NCI-H2171 treated with DMSO at 0.1 percent for 48 hours (cell line): ENCODE measurements around the gene MAGEB17.
"Not testable (repeated sequence)": the region's sequence is repeated elsewhere in the genome, so short reads cannot be mapped to it uniquely, and the experiment has no call there.

Experiments used
- DNase-seq: peaks from one replicate; lab custom pipeline; 2025; lab: John Stamatoyannopoulos, UW

MAGEB17 gene

DNA sequence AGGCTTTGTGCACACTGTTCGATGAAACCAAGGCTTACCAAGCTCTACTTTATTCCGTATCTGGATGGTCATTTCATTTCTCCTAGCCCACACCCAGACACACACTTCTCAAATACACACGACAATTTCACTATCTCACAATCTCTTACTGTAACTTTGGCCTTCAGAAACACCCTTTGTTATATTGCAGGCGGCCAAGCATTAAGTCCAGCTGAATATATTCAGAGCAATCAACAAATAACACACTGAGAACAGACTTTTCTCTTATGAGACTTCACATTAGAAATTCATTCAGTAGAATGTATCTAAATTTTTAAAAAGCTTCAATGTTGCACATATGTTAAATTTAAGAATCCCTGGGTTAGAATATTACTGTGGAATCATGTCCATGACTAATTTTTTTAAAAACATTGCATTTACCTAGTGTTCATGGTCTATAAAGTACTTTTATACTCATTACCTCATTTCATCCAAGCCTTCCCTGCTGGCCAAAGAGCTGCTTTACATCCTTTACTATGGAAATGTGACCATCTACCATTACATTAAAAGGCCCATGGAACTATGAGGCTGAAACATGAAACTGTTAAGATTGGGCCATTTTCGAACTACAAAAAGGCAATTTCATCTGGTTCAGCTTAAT, 10.5 kb upstream of the MAGEB17 start:
- no peak for DNase-seq

- DNase-seq = no peak
These were observed 6.6 kb upstream of the MAGEB17 start for GRCh38 chrX:16160729-16161128.

GRCh38 chrX:16161173-16161572, 6.1 kb upstream of the MAGEB17 start:
- DNase-seq = not testable (repeated sequence)

DNA sequence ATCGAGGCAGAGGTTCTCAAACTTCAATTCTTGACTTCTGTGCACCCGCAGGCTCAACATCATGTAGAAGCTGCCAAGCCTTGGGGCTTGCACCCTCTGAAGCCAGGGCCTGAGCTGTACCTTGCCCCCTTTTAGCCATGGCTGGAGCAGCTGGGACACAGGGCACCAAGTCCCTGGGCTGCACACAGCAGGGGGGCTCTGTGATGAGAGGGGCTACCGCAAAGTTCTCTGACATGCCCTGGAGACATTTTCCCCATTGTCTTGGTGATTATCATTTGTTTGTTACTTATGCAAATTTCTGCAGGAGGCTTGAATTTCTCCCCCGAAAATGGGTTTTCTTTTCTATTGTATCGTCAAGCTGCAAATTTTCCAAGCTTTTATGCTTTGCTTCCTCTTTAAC, 4.9 kb upstream of the MAGEB17 start:
- no peak for DNase-seq

GRCh38 chrX:16164748-16165147, 2.5 kb upstream of the MAGEB17 start:
- DNase-seq = no peak

GRCh38 chrX:16171039-16171438, 3.8 kb downstream of the MAGEB17 start:
- DNase-seq = no peak

DNA sequence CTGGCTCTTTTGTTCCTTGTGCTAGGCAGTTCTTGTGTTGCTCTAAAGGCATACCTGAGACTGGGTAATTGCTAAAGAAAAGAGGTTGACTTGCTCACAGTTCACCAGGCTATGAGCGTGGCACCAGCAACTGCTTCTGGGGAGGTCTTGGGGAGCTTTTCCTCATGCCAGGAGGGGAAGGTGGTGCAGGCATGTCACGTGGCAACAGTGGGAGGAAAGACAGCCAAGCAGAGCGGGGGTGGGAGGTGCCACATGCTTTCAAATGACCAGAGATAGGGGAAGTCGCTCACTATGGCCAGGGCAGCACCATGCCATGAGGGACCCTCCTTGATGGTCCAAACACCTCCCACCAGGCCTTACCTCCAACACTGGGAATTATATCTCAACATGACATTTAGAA, 4.7 kb downstream of the MAGEB17 start:
- no peak for DNase-seq

GRCh38 chrX:16172391-16172790, 5.1 kb downstream of the MAGEB17 start:
- DNase-seq = no peak

GRCh38 chrX:16175329-16176061, 8.2 kb downstream of the MAGEB17 start:
- no peak for DNase-seq

GRCh38 chrX:16177260-16177659, 10.0 kb downstream of the MAGEB17 start:
- DNase-seq = no peak

GRCh38 chrX:16183843-16184242, 16.6 kb downstream of the MAGEB17 start:
- not testable (repeated sequence) for DNase-seq

DNA sequence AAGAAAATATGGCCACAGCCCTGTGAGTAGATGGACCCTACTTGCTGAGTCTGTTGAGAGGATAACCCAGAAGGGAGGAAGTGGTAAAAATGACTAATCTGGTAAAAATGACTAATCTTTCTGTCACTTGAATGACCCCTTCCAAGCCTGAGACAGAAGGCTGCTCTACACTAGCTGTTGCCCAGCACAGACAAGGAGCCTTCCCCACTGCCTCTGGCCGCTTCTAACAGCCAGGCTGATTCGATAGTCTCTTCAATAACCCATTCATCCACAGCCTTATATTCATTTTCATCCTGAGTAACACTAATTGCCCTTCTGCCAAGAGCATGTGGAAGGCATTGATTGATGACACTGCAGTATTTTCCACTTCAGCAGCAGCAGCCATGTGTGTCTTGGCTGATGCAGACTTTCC, 18.4 kb downstream of the MAGEB17 start:
- DNase-seq = no peak

DNA sequence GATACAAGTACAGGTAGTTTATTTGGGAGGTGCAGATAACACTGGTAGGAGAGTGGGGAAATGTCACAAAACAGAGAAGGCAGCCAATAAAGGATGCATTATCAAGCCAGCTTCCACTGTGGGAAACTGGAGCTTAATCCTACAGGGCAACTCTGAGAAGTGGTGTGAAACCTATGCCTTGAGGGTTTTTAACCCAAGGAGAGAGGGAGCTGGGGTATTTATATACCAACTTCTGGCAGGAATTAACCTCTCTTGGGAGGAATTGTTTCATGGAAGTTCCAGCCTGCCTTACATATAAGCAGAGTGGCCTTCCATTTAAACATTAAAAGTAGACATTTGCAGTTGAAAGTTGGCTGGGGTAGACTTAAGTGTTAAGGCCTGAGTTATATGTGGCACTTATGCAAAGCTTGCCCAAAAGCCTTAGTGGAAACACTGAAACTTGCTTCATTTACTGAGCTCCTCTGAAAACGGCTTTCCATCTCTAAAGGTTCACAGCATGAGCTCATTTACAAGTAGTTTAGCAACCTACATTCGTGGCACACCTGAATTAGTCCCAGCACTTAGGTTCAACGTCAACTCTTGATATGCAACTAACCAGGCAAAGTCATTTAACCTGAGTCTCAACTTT, 19.2 kb downstream of the MAGEB17 start:
- no peak for DNase-seq

DNA sequence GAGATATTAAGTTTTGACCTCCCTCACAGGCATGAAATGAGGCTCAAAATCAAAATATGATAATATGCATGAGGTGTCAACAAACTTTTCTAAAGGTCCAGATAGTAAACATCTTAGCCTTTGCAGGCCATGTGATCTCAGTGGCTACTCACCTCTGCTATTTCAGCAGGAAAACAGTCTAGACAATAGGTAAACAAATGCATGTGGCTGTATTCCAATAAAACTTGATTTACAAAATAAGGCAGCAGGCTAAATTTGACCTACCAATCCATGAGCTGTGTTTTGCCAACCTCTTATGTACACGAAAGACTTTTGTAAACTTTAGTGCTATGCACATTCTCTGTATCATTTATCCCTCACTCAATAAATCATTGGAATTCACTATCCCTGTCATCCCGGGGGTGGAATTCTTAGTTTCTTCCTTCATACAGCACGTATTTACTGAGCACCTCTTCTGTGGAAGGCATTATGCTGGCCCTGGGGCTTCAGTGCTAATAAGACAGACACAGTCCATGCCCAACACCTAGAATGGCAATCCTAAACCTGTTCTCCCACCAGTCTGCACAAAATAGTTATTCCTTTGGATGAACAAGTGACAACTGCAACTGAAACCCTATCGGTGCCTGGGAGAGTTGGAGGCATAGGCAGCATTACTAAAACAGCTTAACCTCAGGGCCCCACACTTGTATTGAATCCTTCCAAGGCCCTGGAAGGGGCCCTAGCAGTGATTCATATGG, 19.9 kb downstream of the MAGEB17 start:
- no peak for DNase-seq

GRCh38 chrX:16188687-16189086, 21.4 kb downstream of the MAGEB17 start:
- DNase-seq = no peak

GRCh38 chrX:16191605-16192004, 24.3 kb downstream of the MAGEB17 start:
- no peak for DNase-seq

GRCh38 chrX:16196829-16197228, 29.5 kb downstream of the MAGEB17 start:
- DNase-seq = no peak

- DNase-seq = no peak
These were observed 32.1 kb downstream of the MAGEB17 start for GRCh38 chrX:16199343-16199742.

- no peak for DNase-seq
These were observed 35.7 kb downstream of the MAGEB17 start for GRCh38 chrX:16202943-16203342.

GRCh38 chrX:16204538-16204937, 37.3 kb downstream of the MAGEB17 start:
- no peak for DNase-seq

- no peak for DNase-seq
These were observed 38.6 kb downstream of the MAGEB17 start for GRCh38 chrX:16205840-16206239.

GRCh38 chrX:16207634-16208033, 40.4 kb downstream of the MAGEB17 start:
- no peak for DNase-seq

DNA sequence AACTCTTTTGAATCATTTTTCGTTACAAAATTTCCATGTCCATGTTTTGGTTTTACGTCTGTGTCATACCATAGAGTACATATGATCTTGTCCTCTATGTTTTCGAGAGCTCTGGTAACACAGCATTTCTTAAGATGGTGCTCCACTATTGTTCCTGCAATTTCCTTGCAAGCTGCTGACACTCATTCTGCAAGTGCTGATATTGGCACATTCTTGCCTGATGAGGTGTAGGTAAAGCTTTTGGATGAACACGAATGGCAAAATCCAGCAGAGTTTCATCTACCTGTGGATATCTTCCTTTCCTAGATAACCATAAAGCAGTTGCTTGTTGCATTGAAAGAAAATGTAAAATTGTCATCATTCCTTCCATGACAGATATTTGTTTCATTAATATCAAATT, 41.3 kb downstream of the MAGEB17 start:
- no peak for DNase-seq
